ENCODE results near the gene LARGE2. TPM values are rescaled to one million over a fixed set of nuclear protein-coding genes. Genes with fewer than 3 reads are reported as not detected.
"Not testable (repeated sequence)": the region's sequence is repeated elsewhere in the genome, so short reads cannot be mapped to it uniquely, and the experiment has no call there.

The LARGE2 gene
- total RNA-seq, 2 donors from 2014 or later = 3.9 to 7.9 TPM

DNA sequence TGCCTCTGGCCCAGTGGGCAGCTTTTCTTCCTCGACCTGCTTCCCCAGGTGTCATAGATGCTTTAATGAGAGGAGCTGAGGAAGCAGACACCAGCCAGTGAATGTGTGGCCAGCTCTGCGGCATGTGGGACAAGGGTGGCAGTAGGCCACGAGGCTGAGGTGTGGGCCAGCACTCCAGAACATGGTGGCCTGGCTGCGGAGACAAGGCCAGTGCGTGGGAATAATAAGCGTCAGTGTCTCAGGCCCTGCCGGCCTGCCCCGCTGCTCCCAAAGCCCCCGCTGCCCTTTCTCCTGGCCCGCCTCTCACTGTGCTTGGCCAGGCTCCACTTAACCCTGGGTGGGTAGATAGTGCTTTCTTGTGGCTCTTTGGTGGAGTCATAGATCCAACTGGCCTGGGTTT, 34.9 kb upstream of the LARGE2 start:
- peaks cover 9% of the 10 kb centered on the region for H3K27me3 Mint-ChIP-seq
- no peaks in the 10 kb centered on the region for H3K9me3 ChIP-seq (ENCODE audit: control insufficient read depth, low read length, poor library complexity, severe bottlenecking)
- peaks cover 8% of the 10 kb centered on the region for H3K4me1 Mint-ChIP-seq
- H3K27ac Mint-ChIP-seq = peak overlapping the region; percentile 47
- peaks cover 3% of the 10 kb centered on the region for H3K36me3 Mint-ChIP-seq (ENCODE audit: low read depth)
- peak overlapping the region; percentile 65 for H3K4me3 Mint-ChIP-seq
- ATAC-seq = no peak
- no peak for DNase-seq

DNA sequence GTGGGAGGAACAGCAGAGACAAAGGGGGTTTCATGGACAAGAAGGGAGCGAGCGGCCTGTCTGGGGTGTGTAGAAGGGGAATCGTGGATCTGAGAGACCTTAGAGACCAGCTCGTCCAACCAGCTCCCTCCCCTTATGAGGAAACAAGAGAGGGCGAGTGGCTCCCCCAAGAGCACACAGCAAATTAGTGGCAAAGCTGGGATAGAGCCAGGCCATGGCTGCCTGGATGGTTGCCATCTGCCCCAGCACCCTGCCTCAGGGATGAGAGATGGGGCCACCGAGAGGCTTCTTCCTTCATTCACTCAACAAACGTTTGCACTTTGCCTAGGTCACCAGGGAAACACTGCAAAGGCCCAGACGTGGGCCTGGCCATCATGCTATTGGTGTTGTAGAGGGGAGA, 32.9 kb upstream of the LARGE2 start:
- H3K4me3 Mint-ChIP-seq = peak overlapping the region; percentile 16
- no peaks in the 10 kb centered on the region for H3K9me3 ChIP-seq (ENCODE audit: control insufficient read depth, low read length, poor library complexity, severe bottlenecking)
- ATAC-seq (no peak), DNase-seq (no peak)
- peaks cover 5% of the 10 kb centered on the region for H3K36me3 Mint-ChIP-seq (ENCODE audit: low read depth)
- H3K27me3 Mint-ChIP-seq = peaks cover 17% of the 10 kb centered on the region
- peaks cover 6% of the 10 kb centered on the region for H3K4me1 Mint-ChIP-seq
- peak overlapping the region; percentile 49 for H3K27ac Mint-ChIP-seq

DNA sequence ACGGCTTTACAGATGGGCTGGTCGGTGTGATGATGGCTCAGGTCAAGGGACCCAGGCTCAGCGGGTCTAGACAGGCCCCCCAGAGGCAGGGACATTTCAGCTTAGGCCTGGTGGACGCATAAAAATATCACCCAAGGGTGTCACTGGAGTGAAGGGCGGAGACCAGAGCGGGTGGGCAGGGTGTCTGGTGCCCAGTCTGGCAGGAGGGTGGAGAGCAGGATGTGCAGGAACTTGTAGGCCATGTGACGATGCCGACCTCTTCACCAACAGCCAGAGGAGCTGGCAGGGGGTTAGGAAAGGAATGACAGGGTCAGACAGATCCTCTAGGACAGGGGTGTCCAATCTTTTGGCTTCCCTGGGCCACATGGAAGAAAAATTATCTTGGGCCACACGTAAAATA, 32.5 kb upstream of the LARGE2 start:
- Mint-ChIP-seq H3K27ac (peak overlapping the region; percentile 49), H3K36me3 (ENCODE audit: low read depth) (peaks cover 6% of the 10 kb centered on the region), H3K27me3 (peaks cover 21% of the 10 kb centered on the region), H3K4me3 (no peak overlapping the region), H3K4me1 (peaks cover 6% of the 10 kb centered on the region)
- DNase-seq = no peak
- no peaks in the 10 kb centered on the region for H3K9me3 ChIP-seq (ENCODE audit: control insufficient read depth, low read length, poor library complexity, severe bottlenecking)
- ATAC-seq = no peak

DNA sequence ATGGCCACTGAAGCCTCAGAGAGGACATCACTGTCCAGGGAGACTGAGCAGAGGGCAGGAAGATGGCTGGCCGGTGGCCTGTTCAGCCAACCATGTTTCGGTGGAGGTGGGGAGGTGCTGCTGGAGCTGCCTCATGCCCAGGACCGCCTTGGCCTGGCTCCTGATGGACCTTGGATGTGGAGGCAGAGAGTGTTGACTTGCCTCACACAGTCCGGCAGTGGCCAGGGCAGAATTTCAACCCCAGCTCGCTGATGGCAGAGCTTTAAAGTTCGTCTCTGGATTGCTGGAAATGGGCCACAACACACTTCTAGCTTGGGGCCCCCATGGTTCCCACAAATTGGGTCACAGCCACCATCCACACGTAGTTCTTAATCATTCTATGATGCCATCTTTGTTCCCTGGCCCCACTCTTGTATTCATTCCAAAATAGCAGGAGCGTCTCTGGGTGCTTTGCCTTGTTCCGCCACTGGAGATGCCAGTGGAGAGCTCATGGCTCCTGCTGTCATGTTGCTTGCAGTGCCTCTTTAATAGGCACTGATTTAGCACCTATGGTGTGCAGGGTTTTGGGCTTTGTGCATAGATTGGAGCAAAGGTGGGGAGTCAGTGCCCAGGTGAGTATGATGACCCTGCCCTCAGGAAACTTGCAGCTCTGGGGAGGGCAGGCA, 31.4 kb upstream of the LARGE2 start:
- DNase-seq (no peak), ATAC-seq (no peak)
- Mint-ChIP-seq H3K4me1 (peaks cover 4% of the 10 kb centered on the region), H3K4me3 (no peak overlapping the region), H3K27me3 (peaks cover 25% of the 10 kb centered on the region), H3K36me3 (ENCODE audit: low read depth) (peaks cover 8% of the 10 kb centered on the region), H3K27ac (no peak overlapping the region)
- H3K9me3 ChIP-seq (ENCODE audit: control insufficient read depth, low read length, poor library complexity, severe bottlenecking) = no peaks in the 10 kb centered on the region

DNA sequence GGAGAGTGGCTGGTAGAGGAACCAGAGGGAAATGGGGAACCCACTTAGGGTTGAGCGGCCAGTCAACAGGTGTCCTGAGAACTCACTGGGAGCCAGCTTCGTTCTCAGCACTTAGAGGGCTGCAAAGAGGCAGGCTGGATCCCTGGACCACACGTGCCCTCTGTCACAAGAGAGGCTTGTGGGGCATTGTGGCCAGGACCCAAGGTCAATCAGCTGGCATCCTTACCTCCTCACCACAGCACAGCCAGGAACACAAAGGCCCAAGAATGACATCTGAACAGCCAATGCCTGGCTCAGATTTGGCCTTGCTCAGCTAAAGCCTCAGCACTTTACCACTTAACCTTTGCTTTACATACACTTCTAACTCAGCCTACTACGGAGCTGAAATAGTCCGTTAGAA, 29.6 kb upstream of the LARGE2 start:
- H3K27me3 Mint-ChIP-seq = peaks cover 28% of the 10 kb centered on the region

DNA sequence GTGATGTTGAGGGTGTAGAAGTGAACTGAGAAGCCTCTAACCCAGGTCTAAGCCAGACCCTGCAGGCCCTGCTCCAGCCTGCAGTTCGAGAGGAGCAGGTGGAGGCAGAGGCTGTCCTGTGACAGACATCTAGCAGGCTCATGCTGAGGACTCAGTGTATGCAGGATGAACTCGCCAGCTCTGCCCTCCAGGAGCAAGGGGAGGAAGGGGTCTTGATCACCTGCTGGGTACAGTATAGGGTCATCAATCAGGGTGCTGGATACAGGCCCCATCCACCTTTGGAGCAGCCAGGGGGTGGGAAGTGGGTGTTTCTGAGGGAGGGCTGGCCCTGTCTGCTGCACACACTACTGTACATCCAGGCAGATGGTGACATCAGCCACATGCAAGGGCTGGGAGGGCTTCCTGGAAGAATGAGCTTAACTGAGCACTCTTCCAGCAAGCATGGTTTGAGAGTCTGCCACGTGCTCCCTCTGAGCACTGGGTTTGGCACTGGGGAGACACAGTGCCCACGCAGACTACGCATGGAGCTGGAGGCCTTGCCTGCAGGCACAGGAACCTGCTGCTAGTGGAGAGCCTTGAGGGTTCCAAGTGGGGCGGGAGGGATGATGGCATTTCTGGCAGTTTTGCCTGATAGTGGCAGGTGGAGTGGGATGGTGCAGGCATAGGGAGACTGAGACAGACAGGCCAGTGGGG, 27.8 kb upstream of the LARGE2 start:
- ATAC-seq (no peak), DNase-seq (no peak)
- H3K9me3 ChIP-seq (ENCODE audit: control insufficient read depth, low read length, poor library complexity, severe bottlenecking) = no peaks in the 10 kb centered on the region
- Mint-ChIP-seq H3K36me3 (ENCODE audit: low read depth) (peaks cover 8% of the 10 kb centered on the region), H3K4me1 (peaks cover 10% of the 10 kb centered on the region), H3K27me3 (peaks cover 39% of the 10 kb centered on the region), H3K27ac (peak overlapping the region; percentile 67), H3K4me3 (peak overlapping the region; percentile 62)

More for the DNA sequence above, 29.6 kb upstream of the LARGE2 start:
- no peaks in the 10 kb centered on the region for H3K9me3 ChIP-seq (ENCODE audit: control insufficient read depth, low read length, poor library complexity, severe bottlenecking)
- ATAC-seq (no peak), DNase-seq (no peak)
- peak overlapping the region; percentile 45 for H3K27ac Mint-ChIP-seq
- peaks cover 8% of the 10 kb centered on the region for H3K36me3 Mint-ChIP-seq (ENCODE audit: low read depth)
- H3K4me3 Mint-ChIP-seq = no peak overlapping the region
- H3K4me1 Mint-ChIP-seq = peaks cover 5% of the 10 kb centered on the region

DNA sequence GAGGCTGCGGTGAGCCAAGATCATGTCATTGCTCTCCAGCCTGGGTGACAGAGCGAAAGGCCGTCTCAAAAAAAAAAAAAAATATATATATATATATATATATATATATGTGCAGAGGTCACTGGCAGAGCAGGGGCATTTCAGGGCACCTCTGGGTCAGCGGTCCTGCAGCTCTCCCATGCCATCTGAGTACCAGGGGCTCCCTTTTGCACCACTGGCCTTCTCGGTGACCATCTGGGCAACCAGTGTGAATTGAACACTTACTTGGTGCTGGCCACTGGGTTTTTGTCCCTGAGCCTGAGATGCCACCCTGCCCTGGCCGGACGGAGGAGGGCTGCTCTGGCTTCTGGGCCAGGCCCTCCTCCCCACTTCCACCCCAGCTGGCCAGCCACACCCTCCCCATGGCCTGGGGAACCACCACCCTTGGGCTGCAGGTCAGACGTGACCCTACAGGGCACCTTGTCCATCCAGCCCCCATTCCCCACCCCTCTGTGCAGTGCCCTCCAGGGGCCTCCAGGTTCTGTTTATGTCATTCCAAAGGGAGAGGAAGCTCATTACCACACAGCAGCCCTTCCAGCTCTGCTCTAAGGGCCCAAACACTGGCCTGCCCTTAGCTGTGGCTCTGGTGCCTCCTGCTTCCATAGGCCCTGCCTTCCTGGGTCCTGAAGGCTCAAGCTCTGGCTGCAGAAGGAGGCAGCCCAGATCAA, 26.8 kb upstream of the LARGE2 start:
- Mint-ChIP-seq H3K27ac (no peak overlapping the region), H3K4me3 (no peak overlapping the region), H3K36me3 (ENCODE audit: low read depth) (peaks cover 11% of the 10 kb centered on the region), H3K27me3 (peaks cover 42% of the 10 kb centered on the region), H3K4me1 (peaks cover 14% of the 10 kb centered on the region)
- no peaks in the 10 kb centered on the region for H3K9me3 ChIP-seq (ENCODE audit: control insufficient read depth, low read length, poor library complexity, severe bottlenecking)
- ATAC-seq (no peak), DNase-seq (no peak)

DNA sequence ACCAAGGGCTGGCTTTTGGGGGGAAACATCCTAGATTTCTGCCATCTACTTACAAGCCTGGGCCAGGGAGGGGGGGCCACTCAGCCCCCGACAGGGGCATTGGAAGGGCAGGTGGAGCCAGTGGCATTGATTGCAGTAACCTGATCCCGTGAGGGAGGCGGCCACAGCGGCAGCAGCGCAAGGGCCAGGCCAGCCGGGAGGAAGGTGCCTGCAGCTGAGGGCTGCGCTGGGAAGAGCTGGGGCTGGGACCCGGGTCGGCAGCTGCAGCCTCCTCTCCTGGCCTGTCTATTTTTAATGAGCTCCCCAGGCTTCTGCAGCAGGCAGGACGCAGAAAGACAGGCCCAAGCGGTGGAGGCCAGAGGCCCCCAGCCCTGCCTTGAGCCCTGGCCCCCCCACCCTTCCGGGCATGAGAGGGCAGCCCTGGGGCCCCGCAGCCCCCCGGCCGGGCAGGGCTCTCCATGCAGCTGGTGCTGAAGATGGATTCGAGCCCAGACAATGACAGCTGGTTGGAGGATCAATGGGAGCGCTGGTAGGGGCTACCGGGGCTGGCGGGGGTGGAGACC, 26.0 kb upstream of the LARGE2 start:
- DNase-seq (no peak), ATAC-seq (no peak)
- Mint-ChIP-seq H3K27ac (no peak overlapping the region), H3K36me3 (ENCODE audit: low read depth) (peaks cover 8% of the 10 kb centered on the region), H3K4me3 (no peak overlapping the region), H3K4me1 (peaks cover 16% of the 10 kb centered on the region), H3K27me3 (peaks cover 46% of the 10 kb centered on the region)
- no peaks in the 10 kb centered on the region for H3K9me3 ChIP-seq (ENCODE audit: control insufficient read depth, low read length, poor library complexity, severe bottlenecking)

DNA sequence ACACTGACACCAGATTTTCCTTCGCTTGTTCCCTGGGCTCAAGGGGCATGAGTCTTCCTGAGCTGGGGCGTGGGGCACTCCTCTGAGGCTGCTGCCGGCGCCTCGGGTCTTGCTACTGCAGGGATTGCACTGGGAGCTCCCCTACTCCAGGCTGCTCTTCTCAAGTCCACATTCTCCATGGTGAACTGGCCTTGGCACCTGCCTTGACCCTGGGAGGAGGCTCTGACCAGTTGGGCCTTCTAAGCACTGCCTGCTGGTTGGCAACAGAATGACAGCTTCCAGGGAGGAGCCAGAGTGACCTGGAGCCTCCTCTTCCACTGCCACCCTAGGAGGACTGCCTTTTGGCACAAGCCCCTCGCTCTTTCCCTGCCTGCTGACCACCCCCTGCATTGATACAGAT, 24.9 kb upstream of the LARGE2 start:
- peaks cover 38% of the 10 kb centered on the region for H3K27me3 Mint-ChIP-seq

DNA sequence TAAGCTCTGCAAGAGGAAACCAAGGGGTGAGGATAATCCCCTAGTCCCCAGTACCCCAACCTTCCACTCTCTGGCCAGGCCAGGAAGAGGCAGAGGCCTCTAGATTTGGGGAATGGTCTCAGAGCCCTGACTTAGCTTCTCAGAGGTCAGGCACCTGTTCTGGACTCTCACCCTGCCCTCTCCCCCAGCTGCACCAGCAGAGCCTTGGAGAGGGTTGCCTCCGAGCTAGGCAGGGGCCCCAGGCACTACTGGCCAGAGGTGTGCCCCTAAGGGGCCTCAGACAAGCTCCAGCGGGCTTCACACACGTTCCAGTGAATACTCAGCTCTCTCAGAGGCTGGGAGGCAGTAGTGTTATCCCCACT, 23.4 kb upstream of the LARGE2 start:
- Mint-ChIP-seq H3K36me3 (ENCODE audit: low read depth) (peaks cover 6% of the 10 kb centered on the region), H3K27ac (peak overlapping the region; percentile 49), H3K4me3 (peak overlapping the region; percentile 82), H3K4me1 (peaks cover 16% of the 10 kb centered on the region), H3K27me3 (peaks cover 33% of the 10 kb centered on the region)
- DNase-seq (no peak), ATAC-seq (no peak)
- H3K9me3 ChIP-seq (ENCODE audit: control insufficient read depth, low read length, poor library complexity, severe bottlenecking) = no peaks in the 10 kb centered on the region

More for the DNA sequence above, 24.9 kb upstream of the LARGE2 start:
- H3K36me3 Mint-ChIP-seq (ENCODE audit: low read depth) = peaks cover 8% of the 10 kb centered on the region
- no peaks in the 10 kb centered on the region for H3K9me3 ChIP-seq (ENCODE audit: control insufficient read depth, low read length, poor library complexity, severe bottlenecking)
- H3K4me1 Mint-ChIP-seq = peaks cover 16% of the 10 kb centered on the region
- no peak overlapping the region for H3K4me3 Mint-ChIP-seq
- H3K27ac Mint-ChIP-seq = no peak overlapping the region
- ATAC-seq (no peak), DNase-seq (no peak)

DNA sequence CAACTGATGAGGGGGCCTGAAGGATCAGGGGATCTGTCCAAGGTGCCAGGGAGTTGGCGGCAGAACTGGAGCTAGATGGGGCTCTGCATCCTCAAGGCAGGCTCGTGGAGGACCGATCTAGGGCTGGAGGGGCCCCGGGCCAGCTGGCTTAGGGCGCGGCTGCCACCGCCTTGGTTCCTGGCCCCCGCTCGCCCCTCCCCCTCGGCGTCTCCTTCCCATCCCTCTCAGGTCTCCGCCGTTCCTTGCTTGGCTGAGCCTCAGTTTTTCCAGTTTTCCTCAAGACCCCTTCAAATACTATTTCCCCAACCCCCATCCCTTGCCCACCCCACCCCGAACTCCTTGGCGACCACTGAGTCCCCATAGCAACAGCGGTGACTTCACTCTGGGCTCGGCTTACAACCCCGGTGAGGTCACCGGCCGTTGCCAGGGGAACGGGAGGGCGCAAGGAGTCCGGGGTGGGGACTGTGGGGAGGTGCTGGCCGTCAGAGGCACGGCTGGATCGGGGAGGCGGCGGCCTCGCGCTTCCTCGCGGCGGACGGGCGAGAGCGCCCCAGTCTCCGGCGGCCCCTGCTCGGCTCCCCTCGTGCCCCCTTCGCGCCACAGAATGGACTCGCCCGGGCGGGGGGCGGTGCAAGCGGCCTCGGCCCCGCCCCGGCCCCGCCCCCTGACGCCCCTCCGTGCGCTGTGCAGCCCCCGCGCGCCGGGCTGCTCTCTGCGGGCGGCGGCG, 22.8 kb upstream of the LARGE2 start:
- ATAC-seq (peak; percentile 82), DNase-seq (peak; percentile 30 to 52 (median 51))
- H3K9me3 ChIP-seq (ENCODE audit: control insufficient read depth, low read length, poor library complexity, severe bottlenecking) = no peaks in the 10 kb centered on the region
- H3K27me3 Mint-ChIP-seq = peaks cover 29% of the 10 kb centered on the region
- H3K36me3 Mint-ChIP-seq (ENCODE audit: low read depth) = peaks cover 6% of the 10 kb centered on the region
- H3K4me3 Mint-ChIP-seq = peak overlapping the region; percentile 82
- H3K4me1 Mint-ChIP-seq = peaks cover 18% of the 10 kb centered on the region
- peak overlapping the region; percentile 49 for H3K27ac Mint-ChIP-seq

DNA sequence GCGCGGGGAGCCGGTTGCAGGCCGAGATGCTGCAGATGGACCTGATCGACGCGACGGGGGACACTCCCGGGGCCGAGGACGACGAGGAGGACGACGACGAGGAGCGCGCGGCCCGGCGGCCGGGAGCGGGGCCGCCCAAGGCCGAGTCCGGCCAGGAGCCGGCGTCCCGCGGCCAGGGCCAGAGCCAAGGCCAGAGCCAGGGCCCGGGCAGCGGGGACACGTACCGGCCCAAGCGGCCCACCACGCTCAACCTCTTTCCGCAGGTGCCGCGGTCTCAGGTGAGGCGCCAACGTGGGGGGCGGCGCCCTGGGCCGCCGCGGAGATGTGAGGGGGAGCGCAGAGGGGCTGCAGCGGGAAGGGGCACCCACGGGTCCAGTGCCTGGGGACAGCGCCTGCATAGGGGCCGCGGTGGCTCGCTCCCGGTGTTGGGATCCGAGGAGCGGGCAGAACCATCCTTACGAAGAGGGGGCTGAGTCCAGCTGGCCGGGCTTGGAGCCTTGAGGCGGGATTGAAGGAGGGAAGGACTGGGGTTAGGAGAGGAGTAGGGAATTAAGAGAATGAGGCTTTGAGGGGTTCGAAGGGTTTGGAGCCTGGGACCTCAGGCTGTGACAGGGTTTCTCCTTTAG, 22.2 kb upstream of the LARGE2 start:
- H3K4me1 Mint-ChIP-seq = peaks cover 18% of the 10 kb centered on the region
- not testable (repeated sequence) for ATAC-seq; H3K36me3 Mint-ChIP-seq (ENCODE audit: low read depth); DNase-seq; H3K9me3 ChIP-seq (ENCODE audit: control insufficient read depth, low read length, poor library complexity, severe bottlenecking)
- peak overlapping the region; percentile 78 for H3K4me3 Mint-ChIP-seq
- peak overlapping the region; percentile 70 for H3K27ac Mint-ChIP-seq
- H3K27me3 Mint-ChIP-seq = peaks cover 22% of the 10 kb centered on the region

Measured in T-helper 17 cell (primary cell).